Gastrocnemius medialis (tissue), 4 donors: Measurements from ENCODE around the gene SPG7. TPM values are rescaled to one million over a fixed set of nuclear protein-coding genes. Genes with fewer than 3 reads are reported as not detected.

Source experiments
- ATAC-seq, 2 donors: fragments of 150-250 bp; one replicate each; pipeline ENCODE4 v1.9.1; 2016
- DNase-seq, 2 donors: peaks; one replicate each; pipeline ENCODE4 v3.0.0-alpha.2; 2019
- H3K27ac ChIP-seq, 4 donors: fragments of 200-600 bp; sonication (generic); 1 replicate in 1 of 4; 2 replicates in 3 of 4; pipeline ENCODE4 v1.5.1; 2016 to 2018; ENCODE audit warnings: mild to moderate bottlenecking in 2 of 4, moderate library complexity in 1 of 4
- H3K27me3 ChIP-seq, 3 donors: fragments of 200-600 bp; sonication (generic) in 2 of 3; 1 replicate in 1 of 3; 2 replicates in 2 of 3; pipeline versions ENCODE4 v1.5.1 to v1.6.0; 2016 to 2019; ENCODE audit warnings: mild to moderate bottlenecking in 1 of 3, moderate library complexity in 1 of 3
- H3K36me3 ChIP-seq, 2 donors: fragments of 200-600 bp; sonication (generic) in 1 of 2; one replicate each; pipeline ENCODE4 v1.5.1; 2017 to 2018
- H3K4me1 ChIP-seq, 2 donors: fragments of 200-600 bp; sonication (generic) in 1 of 2; one replicate each; pipeline ENCODE4 v1.5.1; 2016 to 2017; ENCODE audit warnings: mild to moderate bottlenecking in 2 of 2
- H3K4me3 ChIP-seq, 4 donors: fragments of 200-600 bp; sonication (generic) in 3 of 4; 1 replicate in 1 of 4; 2 replicates in 3 of 4; pipeline ENCODE4 v1.5.1; 2016 to 2019; ENCODE audit warnings: mild to moderate bottlenecking in 2 of 4
- H3K9me3 ChIP-seq, 3 donors: fragments of 200-600 bp; sonication (generic) in 2 of 3; 1 replicate in 1 of 3; 2 replicates in 2 of 3; pipeline ENCODE4 v1.5.1; 2016 to 2019
- CTCF ChIP-seq, 5 experiments: fragments of 450-650 bp in 3 of 5; fragments of 200-600 bp in 2 of 5; sonication (generic) in 2 of 5; IDR thresholded peaks in 4 of 5; conservative IDR thresholded peaks in 1 of 5; 1 replicate in 4 of 5; 2 replicates in 1 of 5; pipeline ENCODE4 v1.5.1; 2016 to 2019; ENCODE audit warnings: antibody characterized with exemption in 5 of 5, mild to moderate bottlenecking in 3 of 5, moderate library complexity in 3 of 5
- POLR2A ChIP-seq, 2 donors: fragments of 450-650 bp; IDR thresholded peaks; one replicate each; pipeline ENCODE4 v1.6.1; 2017; ENCODE audit warnings: antibody characterized with exemption in 2 of 2, mild to moderate bottlenecking in 2 of 2, moderate library complexity in 2 of 2
- in situ Hi-C, 4 donors: fragments of 200-750 bp; cut with MboI; loops; one replicate each; pipeline versions ENCODE4 v1.15.0 to v1.8.0; 2017; ENCODE audit warnings: low sequenced_read_pairs in 4 of 4
- intact Hi-C: fragments of 100-400 bp; cut with DNase I; formaldehyde crosslinking; loops from one replicate; pipeline ENCODE4 v1.15.1; 2023; ENCODE audit warnings: low total_unique reads
- total RNA-seq, 4 donors: library from RNA; depleted of rRNA; stranded (reverse); fragments of >200 nt; gene quantifications; one replicate each; pipeline versions ENCODE4 v1.1.0 to v1.2.3, GENCODE V29; 2016

The SPG7 gene
- total RNA-seq, 4 donors from 2014 or later, result 67.7 to 117 (median 100.0) TPM

- peaks cover 0 to 73% of the 10 kb centered on the region in 2 donors for H3K36me3 ChIP-seq
- in situ Hi-C loops, result no loop called here
- no peak for ATAC-seq
Measured at GRCh38 chr16:89544713-89545043, 36.5 kb downstream of the SPG7 start.

GRCh38 chr16:89545044-89545830 lies 37.0 kb downstream of the SPG7 start:
- Histone ChIP-seq H3K36me3 (peaks cover 0 to 79% of the 10 kb centered on the region in 2 donors), H3K27ac (no peak overlapping the region), H3K27me3 (no peaks in the 10 kb centered on the region), H3K4me1 (no peaks in the 10 kb centered on the region), H3K4me3 (no peak overlapping the region), H3K9me3 (no peaks in the 10 kb centered on the region)
- ATAC-seq (no peak), DNase-seq (no peak)
- intact Hi-C loops, result no loop called here
- TF ChIP-seq CTCF (IDR thresholded peaks at IDR 0.05 in 4 of 5, conservative IDR thresholded peaks at IDR 0.05 in 1 of 5), result no peak
- no peak for TF ChIP-seq POLR2A (IDR thresholded peaks at IDR 0.05)
- in situ Hi-C loops, result no loop called here

More at GRCh38 chr16:89544713-89545043, 36.5 kb downstream of the SPG7 start:
- Histone ChIP-seq H3K4me3 (no peak overlapping the region), H3K27ac (no peak overlapping the region), H3K4me1 (no peaks in the 10 kb centered on the region), H3K9me3 (no peaks in the 10 kb centered on the region), H3K27me3 (no peaks in the 10 kb centered on the region)
- intact Hi-C loops, result no loop called here
- no peak for TF ChIP-seq CTCF (IDR thresholded peaks at IDR 0.05 in 4 of 5, conservative IDR thresholded peaks at IDR 0.05 in 1 of 5)
- no peak for DNase-seq

DNA sequence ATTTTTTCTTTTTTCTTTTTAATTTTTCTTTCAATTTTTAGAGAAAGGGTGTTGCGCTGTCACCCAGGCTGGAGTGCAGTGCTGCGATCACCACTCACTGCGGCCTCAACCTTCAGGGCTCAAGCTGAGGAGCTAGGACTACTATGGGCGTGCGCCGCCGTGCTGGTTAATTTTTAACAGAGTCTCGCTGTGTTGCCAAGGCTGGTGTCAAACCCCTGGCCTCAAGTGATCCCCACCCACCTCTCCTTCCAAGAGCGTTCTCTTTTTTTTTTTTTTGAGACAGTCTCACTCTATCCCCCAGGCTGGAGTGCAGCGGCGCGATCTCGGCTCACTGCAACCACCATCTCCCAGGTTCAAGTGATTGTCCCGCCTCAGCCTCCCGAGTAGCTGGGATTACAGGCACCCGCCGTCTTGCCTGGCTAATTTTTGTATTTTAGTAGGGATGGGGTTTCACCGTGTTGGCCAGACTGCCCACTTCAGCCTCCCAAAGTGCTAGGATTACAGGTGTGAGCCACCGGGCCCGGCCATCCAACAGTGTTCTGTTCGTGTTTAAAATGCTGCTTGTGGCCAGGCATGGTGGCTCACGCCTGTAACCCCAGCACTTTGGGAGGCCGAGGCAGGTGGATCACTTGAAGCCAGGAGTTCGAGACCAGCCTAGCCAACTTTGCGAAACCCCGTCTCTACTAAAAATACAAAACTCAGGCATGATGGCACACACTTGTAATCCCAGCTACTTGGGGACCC lies 37.8 kb downstream of the SPG7 start:
- peaks cover 0 to 86% of the 10 kb centered on the region in 2 donors for H3K36me3 ChIP-seq
- ATAC-seq (no peak), DNase-seq (no peak)
- intact Hi-C loops, result no loop called here
- H3K27me3 ChIP-seq, result no peaks in the 10 kb centered on the region
- in situ Hi-C loops, result no loop called here
- H3K9me3 ChIP-seq, result no peaks in the 10 kb centered on the region
- H3K4me3 ChIP-seq, result no peak overlapping the region
- H3K27ac ChIP-seq, result no peak overlapping the region
- no peak for TF ChIP-seq POLR2A (IDR thresholded peaks at IDR 0.05)
- no peak for TF ChIP-seq CTCF (IDR thresholded peaks at IDR 0.05 in 4 of 5, conservative IDR thresholded peaks at IDR 0.05 in 1 of 5)
- no peaks in the 10 kb centered on the region for H3K4me1 ChIP-seq

DNA sequence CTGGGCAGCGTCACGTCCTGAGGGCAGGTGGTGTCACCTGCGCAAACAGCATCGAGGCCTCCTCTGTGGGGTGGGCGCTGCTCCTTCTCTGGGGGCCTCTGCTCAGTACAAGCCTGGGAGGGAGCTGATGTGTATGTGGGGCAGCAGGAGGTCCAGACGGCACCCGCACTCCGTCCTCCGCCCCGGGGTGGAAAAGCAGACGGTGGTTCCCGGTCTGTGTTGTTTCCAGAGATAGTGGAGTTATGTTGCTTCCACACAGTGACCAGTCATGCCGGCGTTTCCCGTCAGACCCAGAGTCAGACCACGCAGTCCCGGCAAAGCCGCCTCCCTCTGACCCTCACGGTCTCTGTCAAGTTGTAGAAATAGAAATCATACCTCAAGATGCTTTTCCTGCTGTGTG lies 38.6 kb downstream of the SPG7 start:
- no peak for ATAC-seq
- intact Hi-C loops, result no loop called here
- H3K4me1 ChIP-seq, result no peaks in the 10 kb centered on the region

More for the DNA sequence above, 38.6 kb downstream of the SPG7 start:
- H3K27me3 ChIP-seq, result no peaks in the 10 kb centered on the region
- no peak overlapping the region for H3K27ac ChIP-seq
- no peak for DNase-seq
- no peak overlapping the region for H3K4me3 ChIP-seq
- TF ChIP-seq CTCF (IDR thresholded peaks at IDR 0.05 in 4 of 5, conservative IDR thresholded peaks at IDR 0.05 in 1 of 5) (no peak), POLR2A (IDR thresholded peaks at IDR 0.05) (no peak)
- in situ Hi-C loops, result no loop called here
- no peaks in the 10 kb centered on the region for H3K9me3 ChIP-seq
- peaks cover 0 to 88% of the 10 kb centered on the region in 2 donors for H3K36me3 ChIP-seq
